Activated CD4-positive, alpha-beta T cell treated with anti-CD3 and anti-CD28 coated beads, Interleukin-2, Interleukin-6, amounts not matched to agents 100 ng/mL and 50 ng/mL, durations not matched to agents 16 hours and 8 hours (primary cell): Measurements from ENCODE around the gene MICAL2.

Experiments used
- DNase-seq: peaks from one replicate; pipeline ENCODE4 v3.0.0-alpha.2; 2020

Gene MICAL2

GRCh38 chr11:12280199-12280837 is 169.9 kb downstream of the MICAL2 start:
- no peak for DNase-seq

DNA sequence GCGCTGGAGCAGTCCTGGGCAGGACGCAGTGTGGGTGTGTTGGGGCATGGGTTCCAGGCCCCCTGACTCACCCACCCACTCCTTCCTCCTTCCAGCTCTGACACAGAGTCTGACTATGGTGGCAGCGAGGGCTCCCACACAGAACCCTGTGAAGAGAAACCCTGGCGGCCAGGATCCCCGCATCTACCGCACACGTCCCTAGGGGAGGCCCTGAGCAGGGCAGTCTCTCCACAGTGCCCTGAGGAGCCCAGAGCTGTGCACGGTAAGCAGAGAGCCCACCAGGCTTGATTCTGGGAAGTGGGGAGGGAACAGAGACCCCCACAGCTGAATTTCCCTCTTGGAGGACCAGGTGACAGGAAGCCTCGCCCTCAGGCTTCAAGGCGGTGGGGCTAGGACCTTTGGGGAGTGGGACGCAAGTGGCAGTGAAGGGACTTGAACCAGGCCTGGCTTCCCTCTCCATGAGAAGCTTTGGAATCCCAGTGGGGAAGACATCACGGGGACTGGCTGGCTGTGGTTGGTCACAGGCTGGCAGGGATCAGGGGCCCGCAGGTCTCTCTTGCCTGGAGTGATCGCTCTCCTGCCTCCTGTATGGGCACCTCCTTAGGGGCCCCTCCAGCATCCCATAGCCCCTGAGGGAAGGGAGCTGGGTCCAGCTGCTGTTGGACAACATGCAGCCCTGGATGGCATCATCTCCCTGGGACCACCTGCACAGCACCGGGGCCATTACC is 170.6 kb downstream of the MICAL2 start:
- no peak for DNase-seq

DNA sequence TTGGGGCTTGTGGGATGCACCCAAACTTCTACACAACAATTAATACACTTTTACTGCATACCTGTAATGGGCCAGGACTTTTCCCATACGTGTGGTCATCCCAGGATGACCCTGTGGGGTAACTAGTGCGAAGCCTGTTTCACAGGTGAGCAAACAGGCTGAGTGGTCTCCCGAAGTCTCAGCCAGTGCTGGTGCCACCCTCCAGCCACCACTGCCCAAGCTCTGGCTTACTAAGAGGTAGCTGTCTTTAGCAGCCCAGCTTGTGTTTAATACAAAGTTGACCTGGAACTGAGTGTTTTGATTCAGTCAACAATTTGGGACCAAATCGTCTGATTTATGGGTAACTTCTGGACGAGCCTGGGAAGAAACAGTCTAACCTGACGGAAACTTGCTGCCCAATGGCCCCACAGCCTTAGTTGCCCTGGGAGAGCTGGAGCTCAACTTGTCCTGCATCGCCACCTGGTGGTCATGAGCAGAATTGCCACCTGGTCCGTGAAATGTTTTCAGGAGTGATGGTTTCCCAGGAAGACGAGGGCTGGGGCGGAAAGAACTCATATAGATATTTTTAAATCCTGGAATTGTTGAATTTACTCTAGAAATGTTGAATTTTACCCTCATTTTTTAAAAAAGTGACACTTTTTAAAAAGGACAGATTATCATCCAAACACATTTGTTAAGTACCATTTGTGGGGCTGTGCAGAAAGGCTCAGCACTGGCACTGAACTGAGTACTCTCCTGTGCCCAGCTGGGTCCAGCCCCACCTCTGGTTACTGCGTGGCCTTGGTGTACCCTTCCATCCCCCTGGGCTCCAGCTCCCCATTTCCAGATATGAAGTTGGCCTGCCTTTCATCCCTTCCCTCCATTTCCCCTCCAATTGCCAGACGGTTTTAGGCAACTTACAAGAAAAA is 171.4 kb downstream of the MICAL2 start:
- peak; percentile 85 for DNase-seq

DNA sequence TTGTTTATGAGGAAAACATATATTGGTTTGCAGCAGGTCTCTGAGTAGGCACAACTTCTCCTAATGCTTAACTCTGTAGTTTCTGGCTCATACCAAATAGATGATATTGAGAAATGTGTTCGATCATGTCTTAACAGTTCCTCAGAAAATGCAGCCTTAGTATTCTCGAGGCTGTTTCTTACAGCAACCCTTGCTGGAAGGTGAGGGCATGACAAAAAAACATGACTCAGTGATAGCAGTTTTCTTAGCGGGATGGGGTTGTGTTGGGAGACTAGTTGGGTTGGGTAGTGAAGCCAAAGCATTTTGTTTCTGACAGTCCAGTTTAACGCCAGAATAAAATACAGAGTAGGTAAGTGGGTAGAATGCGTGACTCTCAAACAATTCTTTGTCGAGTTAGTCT is 172.3 kb downstream of the MICAL2 start:
- DNase-seq = no peak

DNA sequence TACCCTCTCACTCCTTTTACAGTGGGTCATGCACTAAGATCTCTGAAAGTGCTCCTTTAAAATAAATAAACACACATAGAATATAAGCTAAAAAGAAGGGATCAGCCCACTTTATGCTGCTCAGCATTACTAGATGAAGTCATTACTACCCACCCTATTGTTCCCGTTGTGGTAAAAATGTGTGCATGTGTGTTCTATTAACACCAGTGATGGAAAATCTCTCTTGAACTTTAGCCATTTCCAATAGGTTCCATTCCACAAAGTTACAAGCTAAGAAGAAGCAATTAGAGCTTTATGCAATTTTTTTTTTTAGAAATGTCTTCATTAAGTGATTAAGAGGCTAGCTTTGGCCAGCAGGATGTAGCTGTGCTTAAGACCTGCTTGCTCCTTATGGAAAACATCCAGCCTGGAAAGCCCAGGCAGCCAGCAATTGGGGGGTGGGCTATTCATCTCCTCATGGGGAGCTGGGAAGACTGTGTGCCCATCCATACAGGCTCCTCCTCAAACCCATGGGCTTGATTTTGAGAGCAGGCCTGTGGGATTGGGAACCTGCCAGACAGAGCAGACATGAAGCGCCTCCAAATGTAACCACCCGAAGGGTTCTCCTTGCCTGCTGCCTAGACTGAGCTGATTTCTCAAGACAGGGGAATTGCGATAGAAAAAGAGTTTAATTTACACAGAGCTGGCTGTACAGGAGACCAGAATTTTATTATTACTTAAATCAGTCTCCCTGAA is 174.1 kb downstream of the MICAL2 start:
- no peak for DNase-seq

- DNase-seq = no peak
These were observed 174.7 kb downstream of the MICAL2 start for GRCh38 chr11:12285106-12285505.

DNA sequence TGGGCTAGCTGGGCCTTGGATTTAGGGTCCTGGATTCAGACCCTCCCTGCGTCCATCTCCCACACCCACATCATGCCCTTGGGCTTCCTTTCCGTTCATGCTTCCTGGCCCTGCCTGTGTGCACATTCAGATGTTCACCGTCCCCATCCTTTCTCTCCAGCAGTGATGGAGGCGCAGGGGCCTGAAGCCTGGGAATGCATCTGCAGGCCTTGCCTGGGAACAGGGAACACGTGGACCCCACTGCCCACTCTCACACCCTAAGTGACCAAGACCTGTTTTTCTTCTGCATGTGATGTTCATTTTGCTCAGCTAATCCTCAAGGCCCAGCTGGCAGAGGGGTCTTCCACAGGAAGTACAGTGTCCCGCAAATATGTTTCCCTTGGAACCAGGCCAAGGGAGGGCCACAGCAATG is 175.4 kb downstream of the MICAL2 start:
- no peak for DNase-seq

GRCh38 chr11:12286606-12287005 is 176.2 kb downstream of the MICAL2 start:
- no peak for DNase-seq

- DNase-seq = no peak
These were observed 176.6 kb downstream of the MICAL2 start for GRCh38 chr11:12287009-12287373.

DNA sequence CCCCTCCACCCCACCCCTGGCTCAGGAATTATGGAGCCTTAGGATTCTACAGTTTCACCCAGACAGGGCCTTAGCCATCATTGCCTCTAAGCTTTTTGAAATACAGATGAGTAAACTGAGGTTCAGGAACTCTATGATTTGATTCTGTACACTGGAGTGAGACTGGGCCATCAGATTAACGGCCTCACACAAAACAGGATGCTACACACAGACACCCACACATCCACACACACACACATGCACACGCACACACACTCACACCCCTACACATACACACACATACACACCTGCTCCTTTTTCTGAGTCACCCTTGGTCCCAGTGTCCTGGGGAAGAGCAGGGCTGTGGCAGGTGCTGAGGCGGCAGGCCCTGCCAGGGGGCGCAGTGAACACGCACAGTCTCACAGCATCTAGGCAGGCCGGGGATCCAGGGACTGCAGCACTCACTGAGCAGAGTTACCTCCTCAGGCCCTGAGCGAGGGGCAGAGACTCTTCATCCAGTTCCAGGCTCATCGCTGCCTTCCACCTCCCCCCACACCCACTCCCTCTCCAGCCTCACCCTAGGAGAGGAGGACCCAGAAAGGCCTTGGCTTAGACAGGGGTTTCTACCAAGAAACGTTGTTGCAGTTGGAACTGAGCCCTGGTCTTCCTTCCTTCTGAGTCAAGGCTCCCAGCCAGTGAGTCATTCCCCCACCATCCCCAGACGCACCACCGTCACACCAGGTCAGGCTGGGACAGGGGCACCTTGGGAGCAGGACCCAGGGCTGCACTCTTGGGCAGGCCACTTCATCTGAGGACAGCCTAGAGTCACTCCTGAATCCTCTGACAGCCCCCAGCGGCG is 177.2 kb downstream of the MICAL2 start:
- DNase-seq = no peak

GRCh38 chr11:12288212-12288930 is 178.0 kb downstream of the MICAL2 start:
- DNase-seq = peak; percentile 62

GRCh38 chr11:12288931-12289666 is 178.7 kb downstream of the MICAL2 start:
- DNase-seq = no peak

DNA sequence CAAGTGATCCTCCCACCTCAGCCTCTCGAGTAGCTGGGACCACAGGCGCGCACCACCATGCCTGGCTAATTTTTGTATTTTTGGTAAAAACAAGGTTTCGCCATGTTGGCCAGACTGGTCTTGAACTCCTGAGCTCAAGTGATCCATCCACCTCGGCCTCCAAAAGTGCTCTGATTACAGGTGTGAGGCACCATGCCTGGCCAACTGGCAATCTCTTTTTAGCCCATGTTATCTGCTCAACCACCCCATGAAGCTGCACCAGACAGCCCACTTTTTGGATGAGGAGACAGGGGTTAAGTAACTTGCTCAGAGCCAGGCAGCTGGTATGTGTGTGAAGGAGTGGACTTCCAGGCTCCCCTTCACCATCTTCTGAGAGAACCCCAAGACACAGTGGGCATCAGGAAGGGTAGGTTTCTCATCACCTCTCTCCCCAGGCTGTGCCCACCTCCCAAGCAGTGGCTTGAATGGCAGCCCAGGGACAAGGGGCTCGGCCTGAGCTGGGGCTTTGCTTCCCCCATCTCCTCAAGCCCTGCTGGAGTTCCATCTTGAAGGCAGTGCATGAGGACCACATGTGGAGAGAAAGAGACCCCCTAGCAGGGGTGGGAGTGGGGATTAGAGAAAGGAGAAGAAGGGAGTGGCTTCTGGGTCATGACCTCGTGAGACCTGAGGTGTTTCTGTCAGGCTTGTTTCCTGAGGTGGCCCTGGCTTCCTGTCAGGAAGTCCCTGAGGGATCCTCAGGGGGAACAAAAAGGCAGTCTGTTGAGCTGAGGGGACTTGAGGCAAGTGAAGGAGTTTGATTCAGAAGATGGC is 179.5 kb downstream of the MICAL2 start:
- DNase-seq = no peak

GRCh38 chr11:12290477-12290922 is 180.1 kb downstream of the MICAL2 start:
- DNase-seq = no peak

- no peak for DNase-seq
These were observed 180.9 kb downstream of the MICAL2 start for GRCh38 chr11:12291313-12291712.

DNA sequence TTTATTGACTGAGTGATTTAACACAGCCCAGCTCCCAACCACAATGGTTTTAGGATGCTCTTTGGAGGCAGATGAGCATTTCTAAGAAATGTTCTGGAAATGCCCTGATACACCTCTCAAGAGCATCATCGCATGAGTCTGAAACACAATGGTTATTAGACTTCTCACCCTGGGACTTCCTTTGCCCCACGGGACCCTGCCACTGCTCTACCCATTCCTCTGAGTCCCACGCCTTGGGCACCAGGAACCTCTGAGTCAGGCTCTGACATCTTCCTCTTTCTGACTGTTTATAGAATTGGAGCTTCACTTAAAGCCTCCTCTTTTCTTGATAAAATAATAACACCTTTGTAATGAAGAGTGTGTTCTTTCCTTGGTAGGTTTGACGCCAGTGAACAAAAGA is 181.4 kb downstream of the MICAL2 start:
- DNase-seq = no peak

DNA sequence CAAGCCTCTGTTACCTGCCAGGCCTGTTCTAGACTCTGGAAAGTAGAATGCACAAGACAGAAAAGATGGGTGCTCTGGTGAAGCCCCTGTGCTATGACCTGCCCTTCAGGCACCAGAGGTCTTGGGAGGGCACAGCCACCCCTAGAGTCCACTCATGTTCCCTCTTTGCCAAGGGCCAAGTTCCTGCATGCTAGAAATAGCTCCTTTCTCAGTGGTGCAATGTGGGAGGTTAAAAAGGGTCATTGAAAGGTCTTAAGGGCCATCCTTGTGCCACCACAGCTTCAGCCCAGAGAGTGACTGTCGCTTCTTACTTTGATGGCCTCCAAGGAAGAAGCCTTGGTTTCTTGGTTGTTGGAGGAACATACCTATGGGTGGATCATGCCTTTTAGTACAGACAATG is 182.4 kb downstream of the MICAL2 start:
- no peak for DNase-seq

DNA sequence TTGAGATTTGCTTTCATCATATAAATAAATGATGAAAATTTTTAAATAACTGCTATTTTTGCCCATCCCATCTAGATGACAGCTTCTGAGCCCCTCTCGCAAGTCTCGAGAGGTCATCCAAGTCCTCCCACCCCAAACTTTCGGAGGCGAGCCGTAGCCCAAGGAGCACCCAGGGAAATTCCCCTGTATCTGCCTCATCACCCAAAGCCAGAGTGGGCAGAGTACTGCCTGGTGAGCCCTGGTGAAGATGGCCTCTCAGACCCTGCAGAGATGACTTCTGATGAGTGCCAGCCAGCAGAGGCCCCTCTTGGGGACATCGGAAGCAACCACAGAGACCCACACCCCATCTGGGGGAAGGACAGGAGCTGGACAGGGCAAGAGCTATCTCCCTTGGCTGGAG is 183.1 kb downstream of the MICAL2 start:
- DNase-seq = no peak

DNA sequence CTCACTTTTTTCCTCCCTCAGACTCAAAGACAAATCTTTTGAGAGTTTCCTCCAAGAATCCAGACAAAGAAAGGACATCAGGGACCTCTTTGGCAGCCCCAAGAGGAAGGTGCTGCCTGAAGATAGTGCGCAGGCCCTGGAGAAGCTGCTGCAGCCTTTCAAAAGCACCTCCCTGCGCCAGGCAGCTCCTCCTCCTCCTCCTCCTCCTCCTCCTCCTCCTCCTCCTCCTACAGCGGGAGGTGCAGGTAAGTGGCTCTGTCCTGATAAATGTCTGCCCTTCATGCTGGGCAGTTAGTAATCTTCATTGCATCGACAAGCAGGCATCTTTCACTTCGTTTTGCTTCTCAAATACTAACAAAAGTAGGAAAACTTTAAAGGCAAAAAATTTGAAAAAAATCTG is 184.2 kb downstream of the MICAL2 start:
- DNase-seq = no peak

GRCh38 chr11:12295943-12296342 is 185.6 kb downstream of the MICAL2 start:
- DNase-seq = no peak
